Dedifferentiated amniotic fluid mesenchymal stem cell (primary cell): ENCODE measurements around the gene HDLBP.

Source experiments
- DNase-seq: peaks from one replicate; pipeline ENCODE4 v3.0.0-alpha.2; 2016; ENCODE audit errors: extremely low spot score

HDLBP gene

GRCh38 chr2:241194811-241195210 lies 120.7 kb downstream of the HDLBP start:
- DNase-seq, result no peak

DNA sequence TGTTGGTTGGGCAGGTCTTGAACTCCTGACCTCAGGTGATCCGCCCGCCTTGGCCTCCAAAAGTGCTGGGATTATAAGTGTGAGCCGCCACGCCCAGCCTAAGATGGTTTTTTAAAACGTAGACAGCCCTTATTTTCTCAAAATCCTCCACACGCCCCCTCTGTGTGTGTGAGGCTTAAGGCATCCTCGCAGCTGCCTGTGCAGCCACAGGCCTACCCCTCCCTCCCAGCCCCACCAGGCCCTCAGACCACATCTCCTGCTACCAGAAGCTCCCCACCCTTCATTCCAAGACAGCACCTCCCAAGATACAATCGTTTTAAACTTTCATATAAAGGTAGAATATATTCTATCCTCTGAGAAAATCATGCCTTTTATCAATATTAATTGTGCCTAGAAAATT lies 122.2 kb downstream of the HDLBP start:
- no peak for DNase-seq

DNA sequence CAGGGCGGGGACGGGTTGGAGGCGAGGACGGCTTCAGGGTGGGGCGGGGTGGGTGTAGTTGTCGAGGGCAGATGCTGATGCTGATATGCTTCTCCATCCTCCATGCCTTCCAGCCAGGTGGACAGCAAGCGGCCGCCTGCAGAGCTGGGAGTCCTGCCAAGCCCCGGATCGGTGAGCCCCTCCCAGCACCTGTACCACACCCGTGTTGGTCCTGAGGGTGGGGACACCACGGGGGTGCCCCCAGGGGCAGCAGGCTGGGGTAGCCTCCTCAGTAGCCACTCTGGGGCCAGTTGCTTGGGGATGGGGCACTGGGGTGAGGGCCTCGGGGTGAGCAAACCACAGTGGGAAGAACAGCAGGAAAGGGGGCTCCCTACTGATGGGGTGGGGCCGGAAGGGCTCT lies 124.4 kb downstream of the HDLBP start:
- DNase-seq, result no peak

DNA sequence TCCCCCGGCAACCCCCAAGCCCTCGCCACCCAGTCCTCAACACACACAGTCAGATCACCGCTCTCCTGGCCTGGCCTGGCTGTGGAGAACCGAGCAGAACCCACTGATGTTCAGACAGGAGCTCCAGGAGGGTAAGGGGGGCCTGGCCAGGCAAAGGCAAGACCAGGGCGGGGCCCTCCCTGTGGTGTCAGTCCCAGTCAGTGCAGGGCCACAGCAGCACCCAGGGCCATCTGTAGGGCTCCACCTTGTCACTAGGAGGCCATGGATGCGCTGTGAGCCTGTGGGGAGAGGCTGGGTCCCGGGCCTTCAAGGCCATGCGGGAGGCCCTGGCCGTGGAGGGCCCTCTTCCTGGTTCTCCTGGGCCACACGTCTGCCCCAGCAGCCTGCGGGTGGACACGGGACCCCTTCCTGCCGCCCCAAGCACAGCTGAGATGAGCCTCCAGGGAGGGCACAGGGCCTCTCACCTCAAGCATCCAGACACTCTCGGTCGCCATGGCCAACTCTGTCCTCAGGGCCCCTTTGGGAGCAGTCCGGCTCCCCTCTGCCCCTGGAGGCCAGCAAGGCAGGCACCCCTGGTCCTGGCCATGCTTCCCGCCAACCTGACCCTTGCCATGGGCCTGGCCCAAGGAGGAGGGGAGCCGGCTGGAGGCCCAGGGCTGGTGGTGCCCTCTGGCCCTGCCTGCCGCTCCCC lies 125.0 kb downstream of the HDLBP start:
- no peak for DNase-seq

- no peak for DNase-seq
These were observed 125.6 kb downstream of the HDLBP start for GRCh38 chr2:241189856-241190201.

DNA sequence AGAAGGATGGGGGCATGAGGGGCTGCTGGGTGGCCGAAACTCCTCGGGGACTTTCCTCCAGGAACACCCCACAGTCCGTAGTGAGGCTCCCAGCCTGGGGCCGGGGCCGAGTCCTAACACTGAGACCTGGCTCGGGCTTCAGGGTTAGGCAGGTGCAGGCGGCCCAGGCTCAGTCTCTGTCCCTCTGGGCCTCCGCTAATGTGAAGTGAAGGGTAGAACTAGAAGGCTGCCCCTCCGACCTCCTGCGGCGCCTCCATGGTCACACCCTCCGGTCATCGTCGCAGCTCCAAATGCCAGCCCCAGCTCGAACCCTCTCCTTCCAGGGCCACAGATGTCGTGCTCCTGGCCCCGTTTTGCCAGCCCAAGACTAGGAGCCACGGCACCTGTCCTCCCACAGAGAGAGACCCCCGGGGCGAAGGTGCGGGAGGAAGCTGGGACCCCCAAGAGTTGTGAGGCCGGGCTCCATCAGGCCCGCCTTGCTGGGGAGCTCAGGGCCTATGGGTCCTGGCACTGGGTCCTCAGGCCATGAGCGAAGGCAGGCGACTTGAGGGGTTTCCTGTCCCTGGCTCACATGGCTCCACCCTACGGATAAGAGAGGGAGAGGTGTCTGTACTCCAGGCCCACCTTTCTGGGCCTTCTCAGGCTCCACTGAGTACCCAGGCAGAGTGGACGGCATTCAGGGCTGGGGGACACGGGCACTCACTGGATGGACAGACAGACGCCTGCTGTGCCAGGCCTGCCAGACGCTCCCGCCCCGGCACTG lies 126.2 kb downstream of the HDLBP start:
- DNase-seq, result no peak

- no peak for DNase-seq
These were observed 126.9 kb downstream of the HDLBP start, which contains the start of gene ANO7 for GRCh38 chr2:241188361-241189092. Gene ANO7, plus strand, starts transcription at chr2:241188677. Its CDS starts 1,387 bp downstream, at chr2:241190064.

GRCh38 chr2:241187918-241188234 lies 127.6 kb downstream of the HDLBP start:
- DNase-seq, result no peak

DNA sequence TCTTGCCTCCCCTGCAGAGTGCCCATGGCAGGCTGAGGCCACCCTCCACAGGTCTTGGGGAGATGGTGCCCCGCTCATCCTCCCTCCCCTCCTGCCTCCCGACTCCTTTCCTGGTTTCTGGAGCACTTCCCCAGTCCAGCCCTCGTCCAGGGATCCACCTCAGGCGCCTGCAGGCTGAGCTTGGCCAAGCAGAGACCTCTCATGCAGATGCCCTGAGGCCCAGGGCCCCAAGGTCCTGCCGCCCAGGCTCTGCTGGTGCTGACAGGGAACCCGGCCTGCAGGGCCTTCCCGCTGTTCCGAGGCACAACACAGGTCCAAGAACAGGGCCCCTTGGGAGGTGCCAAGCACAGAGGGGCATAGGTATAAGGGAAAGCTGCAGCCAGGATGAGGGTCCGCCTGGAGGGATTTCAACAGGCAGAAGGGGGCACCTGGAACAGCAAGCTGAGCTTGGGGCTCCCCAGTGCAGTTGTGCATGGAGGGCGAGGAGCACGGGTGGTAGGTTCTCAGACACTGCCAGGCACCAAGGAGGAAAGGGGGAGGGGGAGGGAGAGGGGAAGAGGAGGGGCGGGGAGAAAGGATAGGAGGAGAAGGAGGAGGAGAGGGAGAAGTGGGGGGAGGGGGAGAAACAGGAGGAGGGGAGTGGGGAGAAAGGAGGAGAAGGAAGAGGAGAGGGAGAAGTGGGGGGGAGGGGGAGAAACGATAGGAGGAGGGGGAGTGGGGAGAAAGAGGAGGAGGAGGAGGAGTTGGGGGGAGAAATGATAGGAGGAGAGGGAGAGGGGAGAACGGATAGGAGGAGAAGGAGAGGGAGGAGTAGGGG lies 128.2 kb downstream of the HDLBP start:
- no peak for DNase-seq

DNA sequence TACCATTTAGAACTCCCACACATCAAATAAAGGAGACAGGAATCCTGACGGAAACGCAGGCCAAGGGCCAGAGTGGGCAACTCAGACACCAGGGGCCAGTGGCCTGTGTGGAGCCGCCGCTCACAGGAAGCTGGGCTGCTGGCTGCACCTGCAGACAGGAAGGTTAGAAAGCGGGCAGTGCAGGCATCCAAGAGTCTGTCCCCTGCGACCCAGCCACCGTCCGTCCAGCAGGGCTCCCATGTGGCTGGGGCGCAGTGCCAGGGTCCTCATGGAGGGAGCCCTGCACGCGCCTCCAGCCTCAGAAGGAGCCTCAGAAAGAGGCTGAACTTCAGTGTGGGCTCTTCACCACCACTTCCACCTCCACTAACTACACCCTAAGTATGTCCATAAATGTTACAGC lies 129.5 kb downstream of the HDLBP start:
- DNase-seq, result no peak

DNA sequence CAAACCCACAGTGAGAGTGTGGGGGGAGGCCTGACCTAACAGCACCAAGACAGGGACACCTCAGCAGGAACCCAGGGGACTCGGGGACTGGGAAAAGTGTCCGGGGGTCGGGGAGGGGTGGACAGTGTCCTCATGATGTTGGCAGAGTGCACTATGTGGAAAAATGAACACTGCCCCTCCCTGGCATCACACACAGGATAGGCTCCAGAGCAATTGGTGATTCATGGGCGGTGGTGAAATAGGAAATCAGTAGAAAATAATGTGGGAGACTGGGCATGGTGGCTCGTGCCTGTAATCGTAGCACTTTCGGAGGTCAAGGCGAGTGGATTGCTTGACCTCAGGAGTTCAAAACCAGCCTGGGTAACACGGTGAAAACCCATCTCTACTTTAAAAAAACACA lies 130.6 kb downstream of the HDLBP start:
- no peak for DNase-seq

DNA sequence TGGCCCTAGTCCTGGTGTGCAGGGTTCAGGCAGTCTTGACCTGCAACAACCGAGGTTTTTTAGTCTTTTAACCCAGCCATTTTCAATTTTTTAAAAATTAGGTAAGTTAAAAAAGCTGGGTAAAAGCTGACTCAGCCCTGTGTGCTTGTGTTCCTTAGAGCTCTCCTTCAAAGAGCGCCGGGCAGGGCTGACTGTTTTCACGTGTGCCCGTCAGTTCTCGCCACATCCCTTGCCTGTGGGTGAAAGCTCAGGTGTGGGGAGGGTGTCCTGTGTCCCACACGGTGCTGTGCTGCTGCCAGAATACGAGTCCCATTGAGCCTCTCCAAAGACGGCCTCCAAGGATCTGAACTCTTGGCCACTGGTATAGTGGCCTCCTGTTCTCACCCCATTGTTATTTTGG lies 132.3 kb downstream of the HDLBP start:
- no peak for DNase-seq

DNA sequence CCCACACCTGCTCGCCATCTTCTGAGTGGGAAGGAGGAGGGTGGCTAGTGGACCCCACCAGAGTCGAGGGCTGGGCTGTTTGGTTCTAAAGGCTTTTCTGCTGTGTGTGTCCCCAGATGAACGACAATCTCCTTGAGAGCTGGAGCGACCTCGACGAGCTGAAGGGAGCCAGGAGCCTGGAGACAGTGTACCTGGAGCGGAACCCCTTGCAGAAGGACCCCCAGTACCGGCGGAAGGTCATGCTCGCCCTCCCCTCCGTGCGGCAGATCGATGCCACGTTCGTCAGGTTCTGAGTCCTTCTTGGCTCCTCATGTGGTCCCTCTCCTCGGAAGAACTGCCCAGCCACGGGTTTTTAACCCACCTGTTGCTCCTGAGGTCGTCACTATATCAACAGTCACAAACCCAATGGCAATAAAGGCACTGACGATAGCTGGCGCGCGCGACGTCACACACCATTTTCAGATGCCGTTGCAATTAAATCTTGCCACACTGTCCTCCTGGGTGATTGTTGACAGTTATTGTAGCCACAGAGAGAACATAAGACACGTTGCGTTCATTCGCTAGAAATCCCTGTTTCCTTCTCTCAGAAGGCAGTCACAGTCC lies 132.8 kb downstream of the HDLBP start:
- DNase-seq, result no peak

- DNase-seq, result no peak
These were observed 133.3 kb downstream of the HDLBP start for GRCh38 chr2:241182126-241182525.

GRCh38 chr2:241180495-241180894 lies 135.0 kb downstream of the HDLBP start:
- no peak for DNase-seq

DNA sequence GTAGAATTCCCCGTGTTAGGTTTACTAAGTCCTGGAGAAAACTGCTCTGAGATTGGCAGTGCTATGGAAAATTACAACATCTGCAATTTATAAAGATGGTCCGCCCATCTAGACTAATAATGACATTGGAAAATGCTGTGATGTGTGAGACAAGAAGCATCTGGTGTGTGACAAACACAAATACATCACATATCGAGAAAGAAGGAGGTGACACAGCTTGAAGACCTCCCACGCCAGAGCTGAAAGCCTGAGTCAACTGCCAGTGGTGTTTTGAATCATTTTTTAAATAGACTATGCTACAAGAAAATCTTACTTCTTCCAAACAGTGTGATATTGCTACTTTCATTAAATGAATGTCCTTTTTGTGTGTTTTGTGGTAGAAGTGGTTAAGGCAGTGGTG lies 135.6 kb downstream of the HDLBP start:
- no peak for DNase-seq

GRCh38 chr2:241178961-241179360 lies 136.5 kb downstream of the HDLBP start:
- no peak for DNase-seq

DNA sequence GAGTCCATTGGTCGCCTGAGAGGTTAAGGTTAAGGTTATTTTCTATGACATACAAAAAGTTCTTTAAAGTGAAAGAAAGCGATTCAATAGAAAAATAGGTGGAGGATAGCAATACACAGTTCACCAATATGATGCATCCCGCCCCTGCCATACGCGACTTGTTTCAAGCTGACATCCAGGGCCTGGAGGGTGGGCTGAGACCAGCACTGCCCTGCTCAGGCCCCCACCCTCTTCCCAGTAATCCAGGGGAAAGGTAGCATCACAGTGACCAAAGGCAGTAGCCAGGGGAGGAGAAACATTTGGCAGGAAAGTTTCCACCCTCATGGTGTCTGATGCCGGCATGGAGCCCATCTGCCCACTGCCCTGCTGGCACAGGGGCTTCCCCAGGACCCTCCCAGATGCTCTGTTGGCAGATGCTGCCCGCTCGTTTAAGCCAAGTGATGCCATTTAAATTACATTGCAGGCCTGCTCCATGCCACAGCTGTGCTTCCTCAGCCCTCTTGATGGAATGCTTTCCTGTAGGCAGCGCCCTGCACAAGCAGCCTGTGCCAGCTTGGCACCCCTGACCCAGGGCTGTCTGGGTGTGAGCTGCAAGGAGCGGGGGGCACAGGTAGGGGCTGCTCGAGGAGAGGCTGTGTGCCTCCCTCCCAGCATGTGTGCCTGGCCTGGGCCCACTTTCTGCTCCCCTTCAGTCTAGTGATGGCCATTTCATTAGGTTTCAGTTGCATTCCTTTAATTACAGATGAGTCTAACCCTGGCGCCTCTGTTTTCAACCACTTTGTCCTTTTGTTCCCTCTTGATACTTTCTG lies 137.7 kb downstream of the HDLBP start:
- no peak for DNase-seq
